ENCODE measurements around the gene METTL16.
A peak's percentile ranks its signal among the peaks of the same experiment; 100 is the strongest.
"Not testable (repeated sequence)": the region's sequence is repeated elsewhere in the genome, so short reads cannot be mapped to it uniquely, and the experiment has no call there.

The METTL16 gene

DNA sequence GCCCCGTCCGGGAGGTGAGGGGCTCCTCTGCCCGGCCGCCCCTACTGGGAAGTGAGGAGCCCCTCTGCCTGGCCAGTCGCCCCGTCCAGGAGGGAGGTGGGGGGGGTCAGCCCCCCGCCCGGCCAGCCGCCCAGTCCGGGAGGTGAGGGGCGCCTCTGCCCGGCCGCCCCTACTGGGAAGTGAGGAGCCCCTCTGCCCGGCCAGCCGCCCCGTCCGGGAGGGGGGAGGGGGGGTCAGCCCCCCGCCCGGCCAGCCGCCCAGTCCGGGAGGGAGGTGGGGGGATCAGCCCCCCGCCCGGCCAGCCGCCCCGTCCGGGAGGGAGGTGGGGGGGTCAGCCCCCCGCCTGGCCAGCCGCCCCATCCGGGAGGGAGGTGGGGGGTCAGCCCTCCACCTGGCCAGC is 64.2 kb downstream of the METTL16 start:
- not testable (repeated sequence) for DNase-seq

DNA sequence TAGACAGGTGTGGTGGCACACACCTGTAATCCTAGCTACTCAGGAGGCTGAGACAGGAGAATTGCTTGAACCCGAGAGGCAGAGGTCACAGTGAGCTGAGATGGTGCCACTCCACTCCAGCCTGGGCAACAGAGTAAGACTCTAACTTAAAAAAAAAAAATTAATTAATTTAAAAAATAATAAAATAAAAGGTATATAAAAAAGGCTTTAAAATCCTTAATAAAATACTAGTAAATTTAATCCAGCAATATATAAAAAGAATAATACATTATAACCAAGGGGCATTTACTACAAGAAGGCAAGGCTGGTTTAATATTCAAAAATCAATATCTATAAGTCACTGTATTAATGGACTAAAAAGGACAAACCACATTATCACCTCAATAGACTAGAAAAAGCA is 66.0 kb downstream of the METTL16 start:
- no peak for DNase-seq

DNA sequence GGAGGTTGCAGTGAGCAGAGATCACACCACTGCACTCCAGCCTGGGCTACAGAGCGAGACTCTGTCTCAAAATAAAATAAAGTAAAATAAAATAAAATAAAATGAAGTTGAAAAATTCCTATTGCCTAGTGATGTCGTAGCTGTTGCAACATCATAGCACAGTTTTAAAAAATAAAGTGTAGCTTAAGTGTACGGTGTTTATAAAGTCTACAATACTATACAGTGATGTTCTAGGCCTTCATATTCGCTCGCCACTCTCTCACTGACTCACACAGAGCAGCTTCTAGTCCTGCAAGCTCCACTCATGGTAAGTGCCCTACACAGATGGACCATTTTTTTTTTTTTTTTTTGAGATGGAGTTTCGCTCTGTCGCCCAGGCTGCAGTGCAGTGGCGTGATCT is 67.3 kb downstream of the METTL16 start:
- no peak for DNase-seq

DNA sequence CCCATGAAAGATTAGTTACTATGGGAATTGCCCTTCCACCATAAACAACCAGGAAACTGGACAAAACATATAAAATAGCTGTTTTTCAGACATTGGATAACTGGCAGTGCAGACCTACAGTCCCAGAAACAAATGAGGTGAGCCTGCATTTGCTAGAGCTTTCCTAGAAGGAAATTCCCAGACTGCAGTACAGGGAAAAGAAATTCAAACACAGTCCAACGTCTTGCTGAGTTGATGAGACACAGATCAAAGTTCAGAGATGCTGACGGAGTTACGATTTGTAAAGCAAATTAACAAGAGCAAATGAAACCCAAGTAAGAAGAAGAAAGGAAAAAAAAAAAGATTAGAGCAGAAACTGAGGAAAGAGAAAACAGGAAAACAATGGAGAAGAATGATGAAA is 69.5 kb downstream of the METTL16 start:
- DNase-seq: no peak

DNA sequence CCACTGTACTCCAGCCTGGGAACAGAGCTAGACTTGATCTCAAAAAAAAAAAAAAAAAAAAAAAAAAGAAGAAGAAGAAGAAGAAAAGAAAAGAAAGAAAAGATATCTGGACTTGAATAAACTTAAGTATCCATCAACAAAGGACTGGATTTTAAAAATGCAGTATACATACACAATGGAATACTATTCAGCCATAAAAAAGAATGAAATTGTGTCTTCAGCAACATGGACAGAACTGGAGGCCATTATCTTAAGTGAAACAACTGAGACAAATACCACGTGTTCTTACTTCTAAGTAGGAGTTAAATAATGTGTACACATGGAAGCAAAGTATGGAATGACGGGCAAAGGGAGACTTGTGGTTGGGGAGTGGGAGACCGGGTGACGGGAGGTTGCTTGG is 70.8 kb downstream of the METTL16 start:
- DNase-seq: no peak

DNA sequence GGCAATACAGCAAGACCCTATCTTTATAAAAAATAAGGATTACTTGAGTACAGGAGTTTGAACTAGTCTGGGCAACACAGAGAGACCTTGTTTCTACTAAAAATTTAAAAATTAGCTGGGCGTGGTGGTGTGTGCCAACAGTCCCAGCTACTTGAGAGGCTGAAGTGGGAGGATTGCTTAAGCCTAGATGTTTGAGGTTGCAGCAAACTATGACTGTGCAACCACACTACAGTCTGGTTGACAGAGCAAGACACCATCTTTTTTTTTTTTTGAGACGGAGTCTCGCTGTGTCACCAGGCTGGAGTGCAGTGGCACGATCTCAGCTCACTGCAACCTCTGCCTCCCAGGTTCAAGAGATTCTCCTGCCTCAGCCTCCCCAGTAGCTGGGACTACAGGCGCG is 71.7 kb downstream of the METTL16 start:
- not testable (repeated sequence) for DNase-seq

DNA sequence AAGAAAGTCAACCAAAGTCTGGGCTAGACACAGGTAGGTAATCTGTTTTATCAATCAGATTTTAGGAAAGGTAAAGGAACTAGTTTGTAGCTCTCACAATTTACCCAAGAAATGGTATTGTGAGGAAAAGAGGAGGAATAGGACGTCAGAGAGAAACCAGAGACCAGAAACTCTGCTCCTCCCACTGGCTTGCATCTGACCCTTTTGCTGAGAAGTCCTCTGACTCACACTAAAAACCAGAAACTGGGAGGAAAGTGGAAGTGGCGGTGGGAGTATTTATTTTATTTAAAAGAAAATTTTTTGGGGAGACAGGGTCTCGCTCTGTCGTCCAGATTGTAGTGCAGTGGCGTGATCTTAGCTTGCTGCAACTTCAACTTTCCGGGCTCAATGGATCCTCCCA is 72.9 kb downstream of the METTL16 start:
- no peak for DNase-seq

DNA sequence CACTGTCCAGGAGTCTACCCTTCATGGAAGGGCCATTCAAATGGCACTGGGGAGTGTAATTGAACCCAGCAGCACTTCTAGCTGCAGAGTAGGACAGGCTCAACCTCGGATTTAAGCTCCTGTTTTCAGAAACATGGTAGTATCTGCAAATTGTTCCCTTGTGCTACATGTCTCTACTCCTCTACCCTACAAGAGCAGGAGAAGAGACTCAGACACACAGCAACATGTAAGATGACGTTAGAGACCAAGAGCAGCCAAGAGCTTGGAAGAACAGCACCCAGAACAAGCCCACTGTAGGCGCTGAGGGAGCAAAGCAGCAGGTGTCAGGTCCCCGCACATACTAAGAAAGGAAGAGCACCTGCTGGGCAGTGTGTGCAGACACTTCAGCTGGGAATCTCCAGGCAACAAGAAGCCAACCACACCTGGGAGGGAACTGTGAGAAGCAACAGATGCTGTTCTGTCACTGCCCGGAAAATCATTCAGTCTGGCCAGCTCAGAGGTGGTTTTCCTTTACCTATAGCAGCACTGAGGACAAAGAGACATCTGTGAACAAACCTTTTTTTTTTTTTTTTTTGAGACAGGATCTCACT is 75.3 kb downstream of the METTL16 start:
- no peak for DNase-seq

DNA sequence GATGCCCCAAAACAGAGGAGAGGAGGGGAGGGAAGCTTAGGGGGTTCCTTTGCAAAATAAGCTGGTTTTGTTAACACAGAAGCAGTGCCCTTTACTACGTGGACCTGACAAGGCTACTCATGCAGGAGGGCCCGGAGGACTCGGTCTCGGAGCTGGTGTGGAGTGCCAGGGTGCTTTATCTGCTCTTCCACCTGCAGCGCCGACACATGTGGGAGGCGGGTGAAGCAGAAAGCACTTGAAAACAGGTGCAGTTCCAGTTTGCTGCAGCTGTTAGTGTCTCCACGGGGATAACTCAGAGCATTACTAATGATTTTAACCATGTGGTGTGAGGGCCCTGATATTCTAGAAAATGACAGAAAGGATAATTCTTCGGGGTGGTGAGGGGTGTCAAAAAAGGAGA is 75.8 kb downstream of the METTL16 start:
- DNase-seq: no peak

DNA sequence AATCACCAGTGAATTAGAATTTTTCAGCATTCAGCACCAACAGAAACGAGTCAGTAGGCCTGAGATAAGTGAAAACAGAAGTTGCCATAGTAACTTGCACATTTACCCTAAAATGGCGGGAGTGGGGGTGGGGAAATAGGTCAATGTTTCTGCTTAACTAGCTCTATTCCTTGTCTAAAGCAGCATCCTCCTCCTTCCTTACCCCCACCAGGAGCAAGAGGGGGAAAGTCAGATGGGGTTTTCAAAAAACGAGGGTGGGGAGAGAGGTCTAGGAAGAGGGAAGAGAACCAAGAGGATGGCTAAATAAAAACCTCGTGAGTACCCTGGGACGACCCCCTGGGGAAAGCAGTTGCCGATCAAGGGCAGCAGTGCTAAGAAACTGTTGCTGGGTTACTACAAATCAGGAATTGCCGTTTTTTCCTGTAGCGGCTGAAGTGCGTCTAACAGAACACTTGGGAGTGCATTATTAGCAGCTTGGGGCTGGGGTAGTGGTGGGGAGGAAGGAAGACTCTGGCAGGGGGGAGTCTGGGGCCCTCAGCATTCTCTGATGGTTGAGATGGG is 76.4 kb downstream of the METTL16 start:
- DNase-seq: no peak

DNA sequence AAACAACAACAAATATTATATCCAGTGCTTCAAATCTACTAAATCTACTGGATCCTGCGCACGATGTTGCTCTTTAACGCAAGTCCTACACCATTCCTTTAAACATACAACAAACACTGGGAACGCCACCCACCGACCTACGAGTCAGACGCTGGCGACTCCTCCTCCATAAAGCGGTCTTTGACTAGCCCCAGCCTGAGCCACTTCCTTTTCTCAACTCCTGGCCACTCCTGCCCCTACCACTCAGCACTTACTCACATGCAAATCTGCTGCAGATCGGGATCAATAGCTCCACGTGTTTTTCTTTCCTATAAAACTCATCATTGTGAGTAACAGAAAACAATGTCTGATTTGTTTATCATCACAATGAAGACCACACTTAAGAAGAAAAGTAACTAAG is 78.0 kb downstream of the METTL16 start:
- DNase-seq: no peak

DNA sequence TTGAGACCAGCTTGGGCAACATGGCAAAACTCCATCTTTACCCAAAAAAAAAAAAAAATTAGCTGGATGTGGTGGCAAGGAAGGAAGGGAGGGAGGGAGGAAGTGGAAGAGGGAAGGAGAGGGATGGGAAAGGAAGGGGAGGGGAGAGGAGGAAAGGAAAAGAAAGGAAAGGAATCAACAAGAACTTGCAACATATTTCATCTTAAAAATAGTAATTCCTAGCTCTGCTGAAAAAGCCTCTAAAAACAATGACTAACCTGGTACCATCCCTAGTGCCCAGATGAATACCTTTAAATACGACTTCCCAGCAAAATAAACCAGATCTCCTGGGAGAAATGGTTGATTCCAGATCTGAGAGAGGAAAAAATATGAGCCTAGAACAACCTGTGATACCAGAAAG is 83.8 kb downstream of the METTL16 start:
- DNase-seq: no peak

DNA sequence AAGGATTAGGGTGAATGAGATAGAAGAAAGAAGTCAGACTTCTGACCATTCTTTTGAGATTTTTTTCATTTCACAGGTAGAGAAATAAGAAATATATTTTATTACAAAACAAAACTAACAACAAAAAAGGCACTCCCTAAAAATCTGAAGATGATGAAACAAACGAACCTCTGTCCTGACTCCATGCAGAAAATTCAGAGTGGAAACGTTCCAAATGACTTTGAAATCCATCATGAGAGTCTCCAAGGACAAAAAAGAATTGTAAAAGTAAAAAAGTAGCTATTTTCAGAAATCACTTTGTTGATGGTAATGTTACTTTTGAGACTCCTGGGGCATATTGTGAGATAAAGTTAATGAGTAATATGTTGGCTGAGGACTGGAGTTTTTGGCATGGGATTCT is 84.5 kb downstream of the METTL16 start:
- DNase-seq: no peak

DNA sequence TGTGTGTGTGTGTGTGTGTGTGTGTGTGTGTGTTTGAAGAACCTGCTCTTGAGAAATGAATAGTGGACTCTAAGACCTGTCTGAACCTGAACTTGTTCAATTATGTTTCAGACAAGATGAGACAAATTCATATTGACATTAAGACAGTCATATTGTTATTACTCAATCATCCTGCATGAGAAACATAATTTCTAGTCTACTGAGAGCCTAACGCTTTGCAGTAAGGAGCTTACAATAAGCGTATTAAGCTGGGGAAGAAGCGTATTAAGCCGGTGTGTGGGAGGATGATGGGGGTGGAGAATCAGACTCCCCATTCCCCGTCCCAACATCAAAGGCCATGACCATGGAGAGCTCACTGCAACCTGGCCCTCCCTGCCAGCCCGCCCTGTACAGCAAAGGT is 88.4 kb downstream of the METTL16 start:
- DNase-seq: no peak

DNA sequence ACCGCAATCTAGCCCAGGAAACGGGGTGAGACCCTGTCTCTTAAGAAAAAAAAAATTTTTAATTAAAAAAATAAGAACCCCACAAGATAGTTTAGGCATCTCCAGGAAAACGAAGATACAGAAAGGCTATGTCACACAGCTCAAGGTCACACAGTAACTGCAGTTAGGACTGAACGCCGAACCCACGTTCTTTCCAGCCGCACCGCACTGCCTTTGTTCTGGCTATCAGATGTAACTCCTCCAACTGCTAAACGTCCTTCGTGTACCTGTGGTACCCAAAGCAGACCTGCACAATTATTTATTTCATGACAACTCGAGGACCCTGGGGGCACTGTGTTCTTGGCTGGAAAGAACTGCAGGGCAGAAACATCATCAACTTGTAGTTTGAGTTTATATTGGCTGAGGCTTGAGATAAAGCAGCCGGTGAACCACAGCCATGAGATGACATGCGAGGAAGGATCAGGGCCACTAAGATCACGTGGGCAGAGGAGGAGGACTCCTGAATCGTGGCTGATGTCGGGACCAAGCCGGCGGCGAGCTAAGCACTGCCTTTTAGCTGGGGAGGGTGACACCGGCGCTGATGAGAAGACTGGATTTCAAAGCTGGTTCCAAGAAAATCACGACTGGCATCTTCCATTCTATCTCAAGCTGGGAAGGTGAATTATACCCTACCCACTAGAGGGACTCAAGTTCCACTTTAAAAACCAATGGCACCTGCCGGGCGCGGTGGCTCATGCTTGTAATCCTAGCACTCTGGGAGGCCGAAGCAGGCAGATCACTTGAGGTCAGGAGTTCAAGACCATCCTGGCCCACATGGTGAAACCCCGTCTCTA is 90.2 kb downstream of the METTL16 start:
- DNase-seq: no peak

DNA sequence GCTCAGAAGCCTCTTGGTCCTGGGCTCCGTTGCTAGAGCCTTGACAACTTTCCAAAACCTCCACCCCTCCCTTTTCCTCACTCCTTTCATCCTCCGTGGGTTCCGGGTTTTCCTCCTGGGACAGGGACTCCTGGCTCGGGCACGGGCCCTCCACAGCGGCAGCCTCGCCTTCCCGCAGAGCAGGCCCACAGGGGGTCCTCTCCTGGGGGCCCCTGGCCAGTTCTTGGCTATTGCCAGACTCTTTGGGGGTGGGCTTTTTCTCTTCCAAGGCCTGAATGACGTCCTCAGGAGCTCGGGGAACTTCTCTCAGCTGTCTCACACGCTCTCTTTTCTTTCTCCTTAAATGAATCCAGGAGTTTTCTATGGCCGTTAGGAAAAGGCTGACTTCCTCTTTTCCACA is 91.5 kb downstream of the METTL16 start:
- no peak for DNase-seq

DNA sequence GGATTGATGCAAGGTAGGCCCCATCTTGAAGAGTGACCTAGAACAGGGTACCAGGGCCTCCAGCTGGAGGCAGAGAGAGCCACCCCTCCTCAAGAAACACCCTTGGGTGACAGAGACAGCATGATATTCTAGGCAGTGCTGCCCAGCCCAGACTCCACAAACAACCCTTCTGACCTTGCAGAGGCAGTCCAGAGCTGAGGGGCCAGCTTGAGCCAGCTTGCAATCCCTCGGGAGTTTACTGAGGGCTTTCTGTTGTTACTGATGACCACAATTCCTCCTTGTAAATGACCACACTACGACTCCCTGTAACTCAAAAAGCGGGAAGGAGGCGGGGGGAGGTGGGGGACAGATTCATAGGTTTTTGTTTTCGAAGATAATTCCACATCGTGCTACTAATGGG is 92.2 kb downstream of the METTL16 start:
- no peak for DNase-seq

DNA sequence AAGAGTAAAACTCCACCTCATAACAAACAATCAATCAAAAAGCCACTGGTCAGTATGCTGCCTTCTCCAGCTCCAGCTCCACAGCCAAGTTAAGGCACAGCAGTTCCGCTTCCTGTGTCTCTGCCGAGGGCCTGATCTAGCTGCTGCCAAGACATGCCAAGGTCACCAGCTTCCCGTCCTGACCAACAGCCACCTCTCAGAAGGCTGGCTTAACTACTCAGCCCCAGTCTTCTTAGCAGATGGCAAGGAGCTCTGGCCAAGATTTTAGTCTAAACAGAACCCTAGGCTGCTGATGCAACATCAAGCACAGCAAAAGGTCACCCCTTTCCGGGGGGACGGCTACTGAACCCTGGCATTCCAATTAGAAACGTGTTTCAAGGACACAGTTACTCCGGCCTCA is 93.1 kb downstream of the METTL16 start:
- no peak for DNase-seq

DNA sequence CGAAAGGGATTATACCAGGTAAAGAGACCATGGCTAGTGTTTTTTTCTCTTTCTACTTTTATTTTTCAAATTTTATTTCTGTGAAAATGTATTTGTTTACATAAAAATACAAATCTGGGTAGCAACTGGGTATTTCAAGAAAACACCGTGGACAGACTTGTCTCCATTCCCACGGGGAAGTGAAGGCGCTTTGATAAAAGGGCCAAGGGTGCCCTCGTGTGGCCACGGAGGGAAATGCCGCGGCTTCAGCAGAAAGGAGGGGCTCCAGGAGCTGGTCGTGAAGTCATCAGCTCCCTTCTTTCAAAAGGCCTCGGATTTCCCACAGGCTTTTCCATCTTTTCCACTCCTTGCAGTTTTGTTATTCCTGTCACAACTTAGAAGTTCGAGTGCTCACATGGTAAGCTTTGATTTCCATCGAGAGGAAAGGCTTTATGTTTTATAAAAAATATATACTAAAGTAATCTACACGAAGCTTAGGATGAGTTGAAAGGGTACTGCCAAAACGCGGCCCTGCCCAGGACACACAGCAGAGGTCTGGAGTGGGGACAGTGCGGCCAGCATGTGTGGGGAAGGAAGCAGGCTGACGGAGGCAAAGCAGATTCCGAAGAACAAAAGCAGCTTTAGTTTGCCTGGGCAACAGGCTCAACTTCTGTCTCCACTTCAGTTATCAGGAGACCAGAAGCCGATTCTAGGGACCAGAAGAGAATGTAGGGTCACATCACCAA is 95.5 kb downstream of the METTL16 start:
- peak; percentile 60 to 85 (median 82) for DNase-seq

DNA sequence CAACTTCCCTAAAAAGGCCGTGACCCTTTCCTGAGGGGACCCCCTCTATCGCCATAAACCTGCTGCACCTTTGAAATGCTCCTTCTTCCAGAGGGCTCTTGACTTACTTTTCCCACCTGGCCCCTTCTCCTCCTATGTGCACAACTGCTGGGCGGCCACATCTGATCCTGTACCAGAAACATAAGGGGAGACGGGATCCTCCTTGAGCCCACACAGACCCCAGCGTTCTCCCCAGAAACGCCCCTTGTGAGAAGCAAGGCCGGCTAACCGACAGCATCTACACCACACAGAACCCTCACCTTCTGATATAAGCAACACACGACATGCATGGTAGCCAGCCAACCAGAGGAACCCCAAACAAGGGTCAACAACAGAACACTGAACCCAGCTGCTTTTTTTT is 96.6 kb downstream of the METTL16 start:
- no peak for DNase-seq

DNA sequence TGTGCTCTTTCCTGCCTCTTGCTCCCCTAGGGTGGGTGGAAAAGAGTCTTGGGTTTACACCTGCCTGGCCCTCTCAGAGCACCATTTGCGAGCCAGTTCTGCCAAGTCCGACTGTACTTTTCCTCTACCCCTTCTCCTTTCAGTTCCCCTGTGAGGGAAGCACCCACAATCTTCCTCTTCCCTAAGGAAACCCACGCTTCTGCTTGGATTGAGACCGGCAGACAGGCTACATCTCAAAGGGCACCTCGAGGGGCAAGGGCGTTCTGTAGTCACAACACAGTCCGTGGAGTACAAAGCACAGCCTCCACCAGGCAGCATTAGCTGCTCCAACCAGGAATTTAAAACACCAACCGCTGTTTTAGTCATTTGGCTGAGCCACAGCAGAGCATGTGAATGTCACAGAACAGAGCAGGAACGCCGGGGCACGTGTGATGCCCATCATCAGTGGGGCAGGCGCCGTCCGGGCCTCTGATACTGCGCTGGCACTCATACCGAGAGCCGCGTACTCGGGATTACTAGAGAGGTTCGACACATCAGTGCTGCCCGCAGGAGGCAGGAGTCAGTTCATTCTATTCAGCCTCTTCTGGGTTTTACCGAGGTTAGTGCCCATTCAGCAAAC is 97.1 kb downstream of the METTL16 start:
- DNase-seq: no peak

DNA sequence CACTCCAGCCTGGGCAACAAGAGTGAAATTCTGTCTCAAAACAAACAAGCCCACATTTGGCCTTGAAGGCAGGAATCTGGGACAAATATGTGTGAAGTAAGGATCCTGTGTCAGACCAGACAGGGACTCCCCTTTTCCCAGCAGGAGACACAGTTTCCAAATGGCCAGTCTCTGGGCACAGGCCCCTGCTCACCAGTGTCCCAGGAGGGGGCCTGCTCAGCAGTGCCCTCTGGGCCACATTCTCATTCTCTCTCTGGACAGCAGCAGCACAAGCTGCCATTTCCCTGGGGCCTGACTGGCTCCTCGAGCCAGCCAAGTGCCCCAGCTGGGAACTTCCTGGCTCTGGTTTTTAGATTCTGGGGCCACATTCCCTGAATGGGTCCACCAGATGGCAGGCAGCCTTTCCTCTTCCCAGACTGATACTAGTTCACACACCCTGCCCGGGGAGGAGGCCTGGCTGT is 99.1 kb downstream of the METTL16 start:
- DNase-seq: no peak

DNA sequence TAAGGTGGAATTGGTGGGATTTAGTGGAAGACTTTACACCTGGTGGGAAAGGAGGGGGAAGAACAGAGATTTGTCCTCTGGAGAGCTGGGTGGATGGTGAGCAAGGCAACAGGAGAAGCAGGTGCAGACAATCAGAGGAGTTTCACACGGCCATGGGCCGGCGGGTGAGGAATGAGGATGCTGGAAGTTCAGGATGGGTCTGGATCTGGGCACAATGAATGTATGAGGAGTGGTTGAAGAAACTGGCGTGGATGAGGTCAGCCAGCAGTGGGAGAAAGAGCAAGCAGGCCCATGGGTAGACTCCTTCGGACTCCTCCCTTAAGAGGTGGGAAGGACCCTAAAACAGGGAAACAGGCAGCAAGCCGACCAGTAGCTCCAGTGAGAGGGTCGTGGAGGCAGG is 100.7 kb downstream of the METTL16 start:
- no peak for DNase-seq

Data from stimulated activated naive CD4-positive, alpha-beta T cell (primary cell).